Skin epidermis (tissue), 12 donors: ENCODE data around the gene GPR89A.
"Not testable (repeated sequence)": the region's sequence is repeated elsewhere in the genome, so short reads cannot be mapped to it uniquely, and the experiment has no call there.

ENCODE experiments used
- H3K27ac ChIP-seq, 21 experiments: fragments of 200-600 bp; sonication (generic) in 11 of 21; one replicate each; pipeline ENCODE4 v1.5.0; 2020; ENCODE audit warnings: mild to moderate bottlenecking in 3 of 21, inconsistent platforms in 2 of 21, moderate library complexity in 2 of 21
- H3K4me3 ChIP-seq, 7 experiments: fragments of 200-600 bp; sonication (generic) in 2 of 7; one replicate each; pipeline ENCODE4 v1.5.0; 2020; ENCODE audit warnings: inconsistent platforms in 2 of 7, mild to moderate bottlenecking in 2 of 7, moderate library complexity in 1 of 7

GPR89A gene

GRCh38 chr1:145711213-145711651 is 103.4 kb downstream of the GPR89A start:
- H3K27ac ChIP-seq, result no peak overlapping the region
- H3K4me3 ChIP-seq, result no peak overlapping the region

- H3K27ac ChIP-seq, result no peak overlapping the region
Measured at GRCh38 chr1:145714524-145715111, 106.8 kb downstream of the GPR89A start.

GRCh38 chr1:145716641-145717345 is 109.0 kb downstream of the GPR89A start:
- H3K27ac ChIP-seq, result peak overlapping the region in 1 of 21 experiments; percentile 14
- H3K4me3 ChIP-seq, result no peak overlapping the region

More at GRCh38 chr1:145714524-145715111, 106.8 kb downstream of the GPR89A start:
- no peak overlapping the region for H3K4me3 ChIP-seq

- Histone ChIP-seq H3K27ac (no peak overlapping the region), H3K4me3 (no peak overlapping the region)
Measured at GRCh38 chr1:145717833-145718232, 110.0 kb downstream of the GPR89A start.

GRCh38 chr1:145718465-145718864 is 110.7 kb downstream of the GPR89A start:
- H3K4me3 ChIP-seq, H3K27ac ChIP-seq: not testable (repeated sequence)

GRCh38 chr1:145719230-145720079 is 111.7 kb downstream of the GPR89A start, which contains the start of gene CD160:
CD160 (plus strand) TSS chr1:145719499; CDS start chr1:145728328, 8,829 bp downstream.
- Histone ChIP-seq H3K27ac (no peak within 1 kb of the TSS), H3K4me3 (no peak within 1 kb of the TSS)
